Choroid plexus epithelial cell (primary cell): ENCODE data around the gene STON1.
"Not testable (repeated sequence)": the region's sequence is repeated elsewhere in the genome, so short reads cannot be mapped to it uniquely, and the experiment has no call there.

ENCODE experiments used
- DNase-seq: peaks from one replicate; pipeline ENCODE4 v3.0.0-alpha.2; 2010; ENCODE audit warnings: low read depth
- H3K4me3 ChIP-seq: 2 replicates; pipeline ENCODE4 v1.5.1; 2011; ENCODE audit warnings: low read depth, mild to moderate bottlenecking, control low read depth, low read length, moderate library complexity
- CTCF ChIP-seq: conservative IDR thresholded peaks from 2 replicates; pipeline ENCODE4 v1.5.1; 2011; ENCODE audit warnings: low read depth, mild to moderate bottlenecking, control low read depth, inconsistent platforms, low read length, moderate library complexity

The STON1 gene

GRCh38 chr2:48512571-48512970 lies 17.4 kb upstream of the STON1 start:
- H3K4me3 ChIP-seq: no peak overlapping the region
- DNase-seq: no peak
- no peak for TF ChIP-seq CTCF

DNA sequence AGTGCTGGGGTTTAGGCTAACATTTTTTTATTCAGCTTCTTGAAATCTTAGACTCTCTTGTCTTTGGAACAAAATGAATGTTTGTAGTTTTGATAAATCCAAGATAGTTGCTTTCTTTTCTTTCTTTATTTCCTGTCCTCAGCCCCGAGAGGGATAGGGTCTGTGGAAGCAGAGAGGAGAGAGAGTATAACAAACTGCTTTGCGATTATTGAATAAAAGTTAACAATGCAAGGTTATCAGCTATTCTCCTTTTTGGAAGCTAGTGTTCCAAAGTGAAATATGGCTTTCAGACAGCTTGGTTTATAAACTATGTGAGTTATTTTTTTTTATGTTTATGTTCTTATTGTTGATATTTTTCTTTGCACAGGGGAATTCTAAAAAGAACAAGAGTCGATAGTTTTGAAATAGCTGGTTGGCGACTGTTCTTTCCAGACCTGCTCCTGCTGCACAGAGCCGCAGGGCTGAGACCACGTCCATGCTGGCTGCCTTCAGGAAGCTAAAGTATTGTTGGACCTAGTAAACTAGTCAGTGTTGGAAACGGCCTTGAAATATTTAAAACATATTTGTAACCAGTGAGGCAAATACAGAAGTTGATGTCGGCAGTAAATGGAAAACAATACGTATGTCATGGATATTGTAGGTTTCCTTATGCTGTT lies 15.5 kb upstream of the STON1 start:
- TF ChIP-seq CTCF: no peak
- H3K4me3 ChIP-seq: no peak overlapping the region
- DNase-seq: peak; percentile 58

DNA sequence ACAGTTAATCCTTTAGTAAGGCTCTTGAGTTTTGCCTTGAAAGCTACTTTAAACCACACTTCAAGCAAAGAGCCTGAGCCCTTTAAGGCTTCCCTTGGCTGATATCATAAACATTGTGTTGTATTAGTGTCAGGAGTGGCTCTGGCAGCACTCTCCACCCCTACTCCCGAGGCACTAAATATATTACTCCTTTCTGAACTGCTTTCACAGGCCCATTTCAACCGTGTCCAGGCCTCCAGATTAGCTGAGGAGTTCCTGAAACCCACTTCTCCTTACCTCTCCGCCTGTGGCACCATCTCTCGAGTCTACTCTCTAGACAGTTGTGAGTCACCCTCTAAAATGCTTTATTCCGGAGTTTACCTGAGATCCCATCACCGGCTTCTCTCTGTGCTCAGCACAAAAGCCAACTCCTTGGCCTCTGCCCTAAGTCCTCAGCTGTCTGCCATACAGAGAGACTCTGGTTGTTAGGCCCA lies 14.4 kb upstream of the STON1 start:
- TF ChIP-seq CTCF: no peak
- DNase-seq: no peak
- no peak overlapping the region for H3K4me3 ChIP-seq

- no peak overlapping the region for H3K4me3 ChIP-seq
- no peak for TF ChIP-seq CTCF
- DNase-seq: no peak
Measured at GRCh38 chr2:48519593-48519992, 10.4 kb upstream of the STON1 start.

GRCh38 chr2:48524756-48525155 lies 5.2 kb upstream of the STON1 start:
- not testable (repeated sequence) for DNase-seq, H3K4me3 ChIP-seq

DNA sequence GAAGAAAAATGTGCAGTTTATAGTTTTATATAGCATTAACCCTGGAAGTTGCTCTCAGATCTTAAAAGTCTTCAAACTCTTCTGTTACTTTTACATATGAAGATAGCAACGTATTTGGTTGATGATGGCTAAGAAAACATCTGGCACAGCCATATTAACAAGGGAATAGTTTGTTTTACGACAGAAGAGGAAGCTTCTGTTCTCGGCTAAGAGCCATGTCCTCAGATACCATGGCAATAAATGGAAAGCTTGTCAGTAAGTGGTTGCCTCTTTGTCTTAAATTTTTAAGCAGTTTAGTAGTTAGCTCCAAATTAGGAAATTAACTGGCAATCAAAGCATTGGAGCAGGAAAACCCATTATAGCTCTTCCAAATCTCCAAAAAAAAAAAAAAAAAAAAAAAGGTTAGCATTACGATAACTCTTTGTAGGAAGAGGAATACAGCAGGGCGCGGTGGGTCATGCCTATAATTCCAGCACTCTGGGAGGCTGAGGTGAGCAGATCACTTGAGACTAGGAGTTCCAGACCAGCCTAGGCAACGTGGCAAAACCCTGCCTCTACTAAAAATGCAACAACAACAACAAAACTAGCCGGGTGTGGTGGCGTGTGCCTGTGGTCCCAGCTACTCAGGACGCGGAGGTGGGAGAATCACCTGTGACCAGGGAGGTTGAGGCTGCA lies 4.5 kb upstream of the STON1 start:
- no peak for TF ChIP-seq CTCF
- DNase-seq: no peak

DNA sequence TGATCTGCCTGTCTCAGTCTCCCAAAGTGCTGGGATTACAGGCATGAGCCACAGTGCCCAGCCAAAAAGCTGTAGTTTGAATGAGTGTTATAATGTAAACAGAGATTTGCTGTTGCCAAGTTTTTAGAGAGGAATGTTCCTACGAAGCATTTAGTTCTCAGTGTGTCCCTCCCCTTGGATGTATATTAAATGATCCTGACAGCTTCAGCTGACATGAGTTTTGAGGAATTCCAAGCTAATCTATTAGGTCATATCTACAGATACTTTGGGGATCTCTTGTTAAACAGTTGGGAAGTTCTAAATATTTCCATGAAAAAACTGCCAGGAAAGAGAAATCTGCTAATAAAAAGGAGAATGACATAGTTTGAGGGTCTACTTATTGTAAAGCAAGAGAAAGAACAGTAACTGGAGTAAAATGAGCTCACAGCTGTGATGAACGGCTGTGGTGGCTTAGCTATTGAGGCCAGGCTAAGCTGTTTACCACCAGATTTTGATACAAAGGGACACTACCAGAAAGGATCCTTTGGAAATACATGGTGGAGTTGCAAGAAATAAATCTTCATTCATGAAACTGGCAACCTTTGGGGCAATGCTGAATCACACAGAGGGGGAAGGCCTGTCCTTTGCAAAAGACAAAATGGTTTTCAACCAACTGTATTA lies 2.6 kb upstream of the STON1 start:
- no peak for DNase-seq
- TF ChIP-seq CTCF: no peak
- H3K4me3 ChIP-seq: no peak overlapping the region

More for the DNA sequence above, 4.5 kb upstream of the STON1 start:
- H3K4me3 ChIP-seq: no peak overlapping the region
